ENCODE data around the gene SMOC1. TPM values are rescaled to one million over a fixed set of nuclear protein-coding genes. Genes with fewer than 3 reads are reported as not detected.

SMOC1 gene
- total RNA-seq, 2 donors from 2014 or later: 5.3 to 14.0 TPM

GRCh38 chr14:70036665-70037064 lies 157.4 kb downstream of the SMOC1 start:
- H3K27ac ChIP-seq: no peak overlapping the region
- H3K9me3 ChIP-seq: no peaks in the 10 kb centered on the region
- WGBS, 2 donors: 82% methylated on average over 1 of the region's 1 CpG
- no peaks in the 10 kb centered on the region for H3K36me3 ChIP-seq (replicated peaks in 1 of 2; ENCODE audit: insufficient read depth in 1 of 2, low read depth in 2 of 2)
- intact Hi-C loops (cut with DNase I): no loop called here
- DNase-seq (no peak), ATAC-seq (no peak)
- no peaks in the 10 kb centered on the region for H3K4me1 ChIP-seq
- H3K4me3 ChIP-seq: no peak overlapping the region
- H3K27me3 ChIP-seq: no peaks in the 10 kb centered on the region
- no peak for TF ChIP-seq POLR2A (IDR thresholded peaks at IDR 0.05)
- TF ChIP-seq CTCF (IDR thresholded peaks at IDR 0.05): no peak

GRCh38 chr14:70043001-70043400 lies 163.8 kb downstream of the SMOC1 start:
- ATAC-seq (no peak), DNase-seq (no peak)
- WGBS, 2 donors: 77 to 79% methylated on average over 2 of the region's 2 CpGs
- intact Hi-C loops (cut with DNase I): no loop called here
- no peaks in the 10 kb centered on the region for H3K36me3 ChIP-seq (replicated peaks in 1 of 2; ENCODE audit: insufficient read depth in 1 of 2, low read depth in 2 of 2)
- H3K27ac ChIP-seq: no peak overlapping the region
- peaks cover 15% of the 10 kb centered on the region for H3K4me1 ChIP-seq
- no peaks in the 10 kb centered on the region for H3K27me3 ChIP-seq
- TF ChIP-seq CTCF (IDR thresholded peaks at IDR 0.05): no peak
- TF ChIP-seq POLR2A (IDR thresholded peaks at IDR 0.05): no peak
- no peak overlapping the region for H3K4me3 ChIP-seq
- H3K9me3 ChIP-seq: no peaks in the 10 kb centered on the region

- WGBS, 2 donors: 61 to 65% methylated on average over 4 of the region's 4 CpGs
- ATAC-seq: no peak
- Histone ChIP-seq H3K27ac (no peak overlapping the region), H3K27me3 (no peaks in the 10 kb centered on the region), H3K9me3 (no peaks in the 10 kb centered on the region), H3K36me3 (replicated peaks in 1 of 2; ENCODE audit: insufficient read depth in 1 of 2, low read depth in 2 of 2) (no peaks in the 10 kb centered on the region), H3K4me1 (peaks cover 24% of the 10 kb centered on the region), H3K4me3 (no peak overlapping the region)
- DNase-seq: no peak
- intact Hi-C loops (cut with DNase I): no loop called here
- no peak for TF ChIP-seq CTCF (IDR thresholded peaks at IDR 0.05)
- TF ChIP-seq POLR2A (IDR thresholded peaks at IDR 0.05): no peak
Observed at GRCh38 chr14:70045310-70045709, 166.1 kb downstream of the SMOC1 start.

GRCh38 chr14:70045844-70046535 lies 166.8 kb downstream of the SMOC1 start:
- H3K4me1 ChIP-seq: peaks cover 24% of the 10 kb centered on the region
- 13% methylated on average over 21 to 22 of the region's 22 CpGs for WGBS, 2 donors
- intact Hi-C loops (cut with DNase I): no loop called here
- no peaks in the 10 kb centered on the region for H3K9me3 ChIP-seq
- H3K4me3 ChIP-seq: no peak overlapping the region
- peak; percentile 67 to 94 (median 92) for TF ChIP-seq CTCF (IDR thresholded peaks at IDR 0.05)
- TF ChIP-seq POLR2A (IDR thresholded peaks at IDR 0.05): no peak
- H3K27me3 ChIP-seq: no peaks in the 10 kb centered on the region
- DNase-seq: peak; percentile 85 to 90 (median 86)
- H3K36me3 ChIP-seq (replicated peaks in 1 of 2; ENCODE audit: insufficient read depth in 1 of 2, low read depth in 2 of 2): no peaks in the 10 kb centered on the region
- peak; percentile 95 for ATAC-seq
- no peak overlapping the region for H3K27ac ChIP-seq

Measured in body of pancreas (tissue), 4 donors.